Measurements from ENCODE around the gene CCND1. TPM values are rescaled to one million over a fixed set of nuclear protein-coding genes. Genes with fewer than 3 reads are reported as not detected.

CCND1 gene
- total and polyA plus RNA-seq, 11 donors, result 27.9 to 312 (median 144) TPM

DNA sequence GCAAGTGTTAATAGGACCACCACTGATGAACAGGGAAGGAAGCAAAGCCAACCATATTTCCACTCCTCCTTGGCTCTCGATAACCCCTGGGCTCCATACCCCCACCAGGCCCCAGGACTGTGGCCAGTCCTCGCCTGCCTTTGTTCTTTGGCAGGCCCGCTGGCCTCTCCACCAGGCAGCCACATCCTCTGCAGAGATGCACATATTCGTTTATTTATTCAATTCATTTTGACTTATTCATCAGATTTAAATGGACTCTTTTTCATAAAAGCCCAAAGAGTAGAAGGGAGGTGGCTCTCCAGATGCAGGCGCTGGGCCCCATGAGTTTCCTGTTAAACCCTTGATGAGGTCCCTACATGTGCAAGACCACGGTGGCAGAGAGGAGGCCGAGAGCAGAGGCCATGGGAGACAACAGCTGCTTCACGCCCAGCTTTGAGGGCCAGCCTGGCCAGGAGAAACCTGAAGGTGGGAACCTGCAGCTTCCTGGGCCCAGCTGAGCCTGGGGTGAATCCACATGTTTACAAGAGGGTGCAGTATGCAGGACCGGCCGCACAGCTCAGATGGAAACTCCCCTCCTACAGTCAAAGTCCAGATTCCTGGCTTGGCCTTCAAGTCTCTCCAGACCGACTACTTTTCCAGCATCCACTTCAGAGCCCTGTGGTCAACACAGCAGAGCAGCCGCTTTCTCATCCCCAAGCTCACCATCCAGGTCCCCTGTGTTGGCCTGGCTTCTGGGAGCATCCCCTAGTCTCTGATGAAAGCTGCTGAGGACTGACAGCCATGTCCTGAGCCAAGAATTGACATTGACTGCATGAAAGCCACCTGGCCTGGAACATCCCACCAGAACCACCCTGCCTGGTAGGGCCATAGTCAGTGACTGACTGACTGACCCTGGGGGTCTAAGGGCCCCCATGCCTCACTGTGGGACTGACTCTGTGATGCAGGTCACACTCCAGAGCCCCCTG, 39.7 kb upstream of the CCND1 start:
- 92 to 96% (median 95%) methylated on average over 9 to 12 of the region's 12 CpGs for WGBS, 4 donors
- intact Hi-C loops (cut with DNase I), result no loop called here

DNA sequence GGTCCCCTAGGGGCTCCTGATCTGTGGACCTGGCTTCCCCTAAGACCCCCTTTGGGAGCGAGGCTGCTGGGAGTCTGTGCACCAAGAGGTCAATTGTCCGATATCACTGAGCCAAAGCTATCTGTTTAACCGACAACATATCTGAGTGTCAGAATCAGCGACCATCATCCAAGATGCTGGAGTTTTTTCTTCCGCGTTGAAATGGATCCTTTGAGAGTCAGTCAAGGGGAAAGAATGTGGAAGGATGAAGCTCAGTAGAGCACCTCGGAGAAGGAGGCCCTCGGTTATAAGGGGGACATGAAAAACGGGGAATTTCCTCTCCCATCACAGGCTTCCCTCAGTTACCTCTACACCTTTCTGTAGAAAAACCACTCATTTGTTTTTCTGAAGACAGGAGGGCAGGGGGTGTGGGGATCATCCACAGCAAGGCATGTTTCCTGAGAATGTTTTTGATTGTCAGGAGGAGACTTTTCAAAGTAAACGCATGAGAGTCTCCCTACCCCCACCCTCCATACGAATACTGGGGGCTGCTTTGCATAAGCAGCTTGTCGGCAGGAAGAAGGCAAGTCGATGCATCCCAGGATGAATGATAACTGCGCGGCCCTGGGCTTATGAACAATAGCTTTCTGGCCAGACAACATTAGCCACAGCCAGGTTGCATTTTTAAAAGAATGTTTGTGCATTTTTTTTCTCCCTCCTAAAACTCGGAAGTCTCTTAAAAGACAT, 37.7 kb upstream of the CCND1 start:
- intact Hi-C loops (cut with DNase I), result no loop called here
- H3K27me3 ChIP-seq, result peaks cover 0 to 3% (median 0%) of the 10 kb centered on the region in 9 donors
- WGBS, 4 donors, result 64 to 72% (median 67%) methylated on average over 16 of the region's 16 CpGs

More for the DNA sequence above, 39.7 kb upstream of the CCND1 start:
- peaks cover 0 to 3% (median 0%) of the 10 kb centered on the region in 9 donors for H3K27me3 ChIP-seq
- H3K4me3 ChIP-seq, result no peak overlapping the region
- no peaks in the 10 kb centered on the region for H3K36me3 ChIP-seq
- H3K4me1 ChIP-seq, result no peaks in the 10 kb centered on the region
- TF ChIP-seq POLR2A (IDR thresholded peaks at IDR 0.05), result no peak
- no peak overlapping the region for H3K27ac ChIP-seq
- no peak for ATAC-seq
- H3K9me3 ChIP-seq, result no peaks in the 10 kb centered on the region
- DNase-seq, result no peak

GRCh38 chr11:69604055-69604454, 36.9 kb upstream of the CCND1 start:
- H3K4me1 ChIP-seq, result no peaks in the 10 kb centered on the region
- ATAC-seq (no peak), DNase-seq (no peak)
- H3K36me3 ChIP-seq, result no peaks in the 10 kb centered on the region
- H3K27me3 ChIP-seq, result peaks cover 0 to 3% (median 0%) of the 10 kb centered on the region in 9 donors
- no peak overlapping the region for H3K27ac ChIP-seq
- H3K9me3 ChIP-seq, result peaks cover 0 to 15% (median 10%) of the 10 kb centered on the region in 12 donors
- intact Hi-C loops (cut with DNase I), result no loop called here
- WGBS, 4 donors, result 90 to 96% (median 92%) methylated on average over 7 of the region's 7 CpGs
- H3K4me3 ChIP-seq, result no peak overlapping the region
- TF ChIP-seq POLR2A (IDR thresholded peaks at IDR 0.05), result no peak
- no peak for TF ChIP-seq CTCF (IDR thresholded peaks at IDR 0.05)

More for the DNA sequence above, 37.7 kb upstream of the CCND1 start:
- no peak for DNase-seq
- Histone ChIP-seq H3K4me3 (no peak overlapping the region), H3K27ac (no peak overlapping the region), H3K9me3 (peaks cover 0 to 8% (median 4%) of the 10 kb centered on the region in 12 donors), H3K36me3 (no peaks in the 10 kb centered on the region), H3K4me1 (no peaks in the 10 kb centered on the region)
- no peak for ATAC-seq
- no peak for TF ChIP-seq POLR2A (IDR thresholded peaks at IDR 0.05)
- TF ChIP-seq CTCF (IDR thresholded peaks at IDR 0.05), result no peak

GRCh38 chr11:69605737-69606526, 35.0 kb upstream of the CCND1 start:
- Histone ChIP-seq H3K27ac (no peak overlapping the region), H3K4me3 (no peak overlapping the region), H3K9me3 (peaks cover 0 to 32% (median 11%) of the 10 kb centered on the region in 12 donors), H3K27me3 (peaks cover 0 to 3% (median 0%) of the 10 kb centered on the region in 9 donors), H3K4me1 (no peaks in the 10 kb centered on the region), H3K36me3 (no peaks in the 10 kb centered on the region)
- intact Hi-C loops (cut with DNase I), result no loop called here
- 91 to 94% (median 94%) methylated on average over 15 to 18 of the region's 18 CpGs for WGBS, 4 donors
- DNase-seq, result no peak
- TF ChIP-seq CTCF (IDR thresholded peaks at IDR 0.05) (no peak), POLR2A (IDR thresholded peaks at IDR 0.05) (no peak)
- ATAC-seq, result no peak

Data from heart left ventricle (tissue), 16 donors.